AG09309 (cell line): ENCODE data around the gene WARS2.
A peak's percentile ranks its signal among the peaks of the same experiment; 100 is the strongest.

Experiments used
- DNase-seq: peaks from one replicate; pipeline ENCODE4 v3.0.0-alpha.2; 2010; ENCODE audit warnings: low read depth
- H3K4me3 ChIP-seq: 2 replicates; pipeline ENCODE4 v1.5.1; 2011; ENCODE audit warnings: mild to moderate bottlenecking, low read depth, low read length, moderate library complexity; ENCODE audit not compliant: control insufficient read depth
- CTCF ChIP-seq: IDR thresholded peaks from 2 replicates; pipeline ENCODE4 v1.5.1; 2011; ENCODE audit warnings: mild to moderate bottlenecking, low read depth, low read length, inconsistent platforms; ENCODE audit not compliant: insufficient read depth, control insufficient read depth; ENCODE audit errors: missing control alignments

Gene WARS2

DNA sequence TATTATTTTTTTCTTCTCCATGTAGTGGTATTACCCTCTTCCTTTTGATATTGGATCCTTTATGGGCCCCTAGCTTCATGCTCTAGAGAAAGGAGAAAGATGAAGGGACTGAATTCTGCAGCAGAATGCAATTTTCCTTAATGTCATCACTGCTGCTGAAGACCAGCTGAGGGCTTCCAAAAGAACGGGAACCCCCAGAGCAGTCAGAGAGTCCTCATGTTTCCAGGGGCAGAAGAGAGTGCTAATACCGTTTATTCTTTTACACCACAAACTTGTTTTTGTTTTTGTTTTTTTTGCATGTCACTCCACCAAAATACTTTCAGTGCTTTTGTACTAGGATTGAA lies 131.2 kb downstream of the WARS2 start:
- no peak for TF ChIP-seq CTCF
- H3K4me3 ChIP-seq, result no peak overlapping the region
- DNase-seq, result no peak

DNA sequence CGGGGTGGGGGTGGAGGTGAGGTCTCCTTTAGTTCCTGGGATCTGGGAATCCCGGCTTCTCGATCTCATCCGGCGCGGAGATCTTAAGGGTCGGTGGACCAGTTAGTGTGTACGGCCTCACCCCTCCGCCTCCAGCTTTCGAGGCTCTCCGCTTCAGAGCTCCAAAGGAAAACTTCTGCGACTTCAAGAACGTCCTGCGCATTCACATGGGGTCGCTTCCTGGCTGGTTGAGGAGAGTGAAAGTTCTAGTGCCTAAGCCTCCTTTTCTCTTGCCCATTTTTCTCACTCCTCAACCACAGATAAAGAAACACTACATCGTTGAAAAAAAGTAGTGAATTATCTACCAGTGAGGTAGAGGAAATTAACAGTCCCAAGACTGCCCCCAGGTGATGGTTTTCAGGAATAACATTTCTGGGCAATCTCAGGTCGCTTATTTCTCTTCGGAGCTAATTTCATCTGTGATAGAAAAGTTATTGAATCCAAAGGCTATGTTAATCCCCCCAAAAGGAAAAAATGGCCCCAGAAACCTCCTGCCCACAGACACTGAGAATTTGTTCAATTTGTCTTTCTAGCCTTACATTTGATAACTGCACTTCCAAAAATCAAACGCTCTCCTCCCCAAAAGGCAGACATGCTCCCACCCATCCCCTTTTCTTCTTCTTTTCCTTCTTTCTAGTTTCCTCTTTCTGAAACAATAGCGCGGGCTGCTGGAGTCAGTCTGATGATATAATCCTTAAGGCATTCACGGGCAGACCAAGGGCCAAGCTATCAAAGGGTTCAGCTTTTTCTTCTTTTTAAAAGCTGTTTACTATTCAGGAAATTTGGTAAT lies 131.8 kb downstream of the WARS2 start:
- DNase-seq, result no peak
- TF ChIP-seq CTCF, result peak; percentile 53
- peak overlapping the region; percentile 13 for H3K4me3 ChIP-seq

DNA sequence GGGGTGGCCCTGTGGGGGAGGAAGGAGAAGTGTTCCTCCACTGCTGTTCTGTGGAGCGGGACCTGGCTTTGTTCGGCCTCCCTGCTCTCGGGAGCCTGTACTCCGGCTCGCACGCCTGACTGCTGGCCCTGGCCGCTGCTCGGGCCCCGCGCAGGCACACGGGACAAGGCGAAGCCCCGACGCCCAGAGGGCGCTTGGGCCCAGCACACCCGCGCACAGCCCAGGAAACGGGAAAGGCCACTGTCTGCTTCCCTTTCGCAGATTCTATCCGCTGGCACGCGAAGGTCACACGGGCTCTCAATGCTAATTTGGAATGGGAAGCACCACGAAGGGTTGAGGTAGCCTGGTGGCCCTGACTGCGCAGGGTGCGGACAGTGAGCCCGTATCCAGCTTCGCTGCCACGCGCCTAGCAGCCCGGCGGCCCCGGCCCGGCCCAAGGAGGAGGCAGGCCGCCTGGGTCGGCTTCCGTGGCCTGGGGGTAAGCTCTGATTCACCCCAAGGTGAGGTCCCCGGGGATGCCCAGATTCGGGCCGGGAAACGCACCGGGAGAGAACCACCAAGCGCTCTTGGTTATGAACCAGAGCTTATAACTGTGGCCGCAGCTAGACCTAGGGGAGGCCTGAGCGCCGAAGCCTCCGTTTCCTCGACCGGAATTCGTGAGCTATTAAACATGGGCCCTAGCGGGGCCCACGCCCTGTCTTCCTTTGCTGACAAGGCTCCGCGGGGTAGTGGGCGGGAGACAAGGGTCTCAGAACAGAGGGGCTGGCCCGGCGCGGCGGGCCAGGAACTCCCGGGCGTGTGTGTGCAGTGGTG lies 132.6 kb downstream of the WARS2 start:
- no peak for DNase-seq
- no peak overlapping the region for H3K4me3 ChIP-seq

GRCh38 chr1:119007339-119007669 lies 133.1 kb downstream of the WARS2 start:
- TF ChIP-seq CTCF, result no peak
- no peak for DNase-seq
- no peak overlapping the region for H3K4me3 ChIP-seq

More for the DNA sequence above, 132.6 kb downstream of the WARS2 start:
- no peak for TF ChIP-seq CTCF

- no peak for TF ChIP-seq CTCF
- no peak overlapping the region for H3K4me3 ChIP-seq
- no peak for DNase-seq
Measured at GRCh38 chr1:119006406-119007279, 133.8 kb downstream of the WARS2 start.

GRCh38 chr1:119005724-119006405 lies 134.6 kb downstream of the WARS2 start:
- H3K4me3 ChIP-seq, result no peak overlapping the region
- no peak for DNase-seq
- no peak for TF ChIP-seq CTCF
